K562 (cell line): ENCODE results near the gene ZNF384. TPM values are rescaled to one million over a fixed set of nuclear protein-coding genes. Genes with fewer than 3 reads are reported as not detected.

ENCODE experiments used
- CHD1 ChIP-seq: fragments of 200-600 bp; sonication (generic); IDR thresholded peaks from one replicate; pipeline ENCODE4 v1.6.1; 2012; ENCODE audit warnings: mild to moderate bottlenecking, moderate library complexity, low read length, inconsistent platforms
- HDAC2 ChIP-seq: fragments of 450-650 bp; IDR thresholded peaks from 2 replicates; pipeline ENCODE4 v1.6.1; 2016; ENCODE audit warnings: mild to moderate bottlenecking
- HMG20A ChIP-seq: fragments of 450-650 bp; formaldehyde crosslinking; conservative IDR thresholded peaks from 2 replicates; pipeline ENCODE4 v1.4.0; 2020; ENCODE audit warnings: mild to moderate bottlenecking, mixed read lengths
- HMG20B ChIP-seq: fragments of 250-450 bp; sonication (Bioruptor Pico); IDR thresholded peaks from 2 replicates; pipeline ENCODE4 v1.5.0; 2021; ENCODE audit warnings: mild to moderate bottlenecking
- HNRNPL ChIP-seq: fragments of 200-400 bp; formaldehyde crosslinking; IDR thresholded peaks from 2 replicates; pipeline ENCODE4 v1.6.1; 2017; ENCODE audit warnings: low read depth, mild to moderate bottlenecking, low read length
- MAZ ChIP-seq, 2 experiments: fragments of 450-650 bp in 1 of 2; sonication (generic) in 1 of 2; formaldehyde crosslinking; IDR thresholded peaks in 1 of 2; conservative IDR thresholded peaks in 1 of 2; 2 replicates each; pipeline versions ENCODE4 v1.4.0 to v1.5.0; 2020; ENCODE audit warnings: mild to moderate bottlenecking in 1 of 2, missing genetic modification reagents in 1 of 2
- SP1 ChIP-seq: sonication (generic); formaldehyde crosslinking; IDR thresholded peaks from 2 replicates; pipeline ENCODE4 v1.8.1; 2022; ENCODE audit warnings: mild to moderate bottlenecking, missing genetic modification reagents
- TCF3 ChIP-seq: sonication (generic); formaldehyde crosslinking; IDR thresholded peaks from 2 replicates; pipeline ENCODE4 v1.4.0; 2020; ENCODE audit warnings: mild to moderate bottlenecking, missing genetic modification reagents
- ZC3H4 ChIP-seq: sonication (generic); formaldehyde crosslinking; IDR thresholded peaks from 2 replicates; pipeline ENCODE4 v1.9.0; 2021; ENCODE audit warnings: missing genetic modification reagents, borderline replicate concordance
- ZNF143 ChIP-seq: sonication (generic); formaldehyde crosslinking; IDR thresholded peaks from 2 replicates; pipeline ENCODE4 v1.9.0; 2022; ENCODE audit warnings: mild to moderate bottlenecking, missing genetic modification reagents
- polyA plus RNA-seq, 8 experiments: library from polyadenylated mRNA; depleted of rRNA in 4 of 8; stranded (reverse) in 5 of 8; unstranded in 3 of 8; fragments of >200 nt; fragmentation: Nextera tagmentation in 2 of 8; fragmentation: Illumina TruSeq in 1 of 8; extraction: Ambion mirVana in 2 of 8; extraction: Trizol in 1 of 8; gene quantifications; 2 replicates each; pipeline versions ENCODE4 v1.2.1 to v1.2.3, GENCODE V29; 2011 to 2014; ENCODE audit warnings: inconsistent platforms in 1 of 8, missing spikeins in 1 of 8
- total RNA-seq, 7 experiments: library from RNA; depleted of rRNA in 6 of 7; stranded (reverse); fragments of >200 nt in 6 of 7; fragmentation: Illumina TruSeq in 2 of 7; extraction: Trizol in 2 of 7; gene quantifications; 2 replicates each; pipeline versions ENCODE4 v1.2.1 to v1.2.3, GENCODE V29; 2011 to 2021; ENCODE audit warnings: low replicate concordance in 1 of 7
- TF ChIP-seq, protein P1 (sequence below): fragments of 450-650 bp; formaldehyde crosslinking; IDR thresholded peaks from 2 replicates; pipeline ENCODE4 v1.4.0; 2020; ENCODE audit warnings: mild to moderate bottlenecking
- TF ChIP-seq, protein P2 (sequence below): fragments of 150-350 bp; IDR thresholded peaks from 2 replicates; pipeline ENCODE4 v1.6.1; 2014; ENCODE audit warnings: low read depth, mild to moderate bottlenecking, low read length, borderline replicate concordance
- TF ChIP-seq, protein P3 (sequence below), 2 experiments: IDR thresholded peaks; 2 replicates each; pipeline ENCODE4 v1.6.1; 2012; ENCODE audit warnings: improper control_type of control experiment in 2 of 2, low read depth in 2 of 2, low read length in 2 of 2, borderline replicate concordance in 1 of 2
- TF ChIP-seq, protein P4 (sequence below): sonication (generic); formaldehyde crosslinking; IDR thresholded peaks from 2 replicates; pipeline ENCODE4 v1.9.0; 2022; ENCODE audit warnings: mild to moderate bottlenecking, missing genetic modification reagents
- TF ChIP-seq, protein P5 (sequence below): sonication (generic); formaldehyde crosslinking; IDR thresholded peaks from 2 replicates; pipeline ENCODE4 v1.8.1; 2023; ENCODE audit warnings: mild to moderate bottlenecking, missing genetic modification reagents, moderate library complexity

The ZNF384 gene
- total and polyA plus RNA-seq, 9 of the 15 experiments (the other 6 are each of a cell fraction or from before 2014, with no cell fraction given) = 0.36 to 64.8 (median 21.3) TPM

DNA sequence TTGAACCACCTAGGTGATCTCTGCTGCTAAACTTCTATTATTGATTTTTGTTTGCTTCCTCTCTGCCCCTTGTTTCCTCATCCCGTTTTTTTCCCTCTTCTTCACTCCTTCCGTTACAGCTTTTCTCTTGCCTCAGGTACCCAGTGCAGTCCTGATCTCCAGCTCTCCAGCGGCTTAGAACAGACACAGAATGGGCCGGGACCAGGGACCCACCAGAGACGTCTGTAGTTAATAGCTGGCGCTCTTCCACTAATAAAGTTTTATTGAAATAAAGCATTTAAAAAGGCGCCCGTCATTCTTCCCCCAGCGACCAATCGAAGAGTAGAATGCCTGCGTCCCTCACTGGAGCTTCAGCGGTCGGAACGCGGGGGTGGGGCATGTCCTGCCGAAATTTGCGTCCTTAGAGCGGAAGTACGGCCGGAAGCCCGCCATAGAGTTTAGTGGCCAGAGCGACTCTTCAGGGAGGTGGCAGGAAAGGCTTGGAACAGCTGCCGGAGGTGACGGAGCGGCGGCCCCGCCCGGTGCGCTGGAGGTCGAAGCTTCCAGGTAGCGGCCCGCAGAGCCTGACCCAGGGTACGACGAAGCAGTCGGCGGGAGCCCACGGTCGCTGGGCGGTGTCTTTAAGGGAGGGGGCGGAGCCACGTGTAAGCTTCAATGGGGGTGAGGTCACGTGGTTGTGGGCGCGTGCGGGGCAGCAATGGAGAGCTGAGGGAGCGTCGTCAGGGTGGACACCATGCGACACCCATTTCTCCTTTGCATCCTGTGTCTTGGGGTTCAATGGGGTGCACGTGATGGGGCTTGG is 34.6 kb upstream of the ZNF384 start, which contains the start of gene COPS7A (continued):
- TF ChIP-seq TCF3 (CRISPR knock-in tag) (peak; percentile 17; the same call in 1 of the 2 replicates), SP1 (CRISPR knock-in tag) (peak; percentile 93), HMG20B (CRISPR knock-in tag) (no peak), ZNF143 (CRISPR knock-in tag) (no peak; the same call in 1 of the 2 replicates), HDAC2 (no peak; the same call in 1 of the 2 replicates), MAZ (CRISPR knock-in tag; conservative IDR thresholded peaks at IDR 0.05 in 1 of 2, IDR thresholded peaks at IDR 0.05 in 1 of 2) (peak; percentile 93 to 95), HMG20A (CRISPR knock-in tag) (no peak), CHD1 (no peak), ZC3H4 (no peak), HNRNPL (no peak)
- TF ChIP-seq, protein P1, sequence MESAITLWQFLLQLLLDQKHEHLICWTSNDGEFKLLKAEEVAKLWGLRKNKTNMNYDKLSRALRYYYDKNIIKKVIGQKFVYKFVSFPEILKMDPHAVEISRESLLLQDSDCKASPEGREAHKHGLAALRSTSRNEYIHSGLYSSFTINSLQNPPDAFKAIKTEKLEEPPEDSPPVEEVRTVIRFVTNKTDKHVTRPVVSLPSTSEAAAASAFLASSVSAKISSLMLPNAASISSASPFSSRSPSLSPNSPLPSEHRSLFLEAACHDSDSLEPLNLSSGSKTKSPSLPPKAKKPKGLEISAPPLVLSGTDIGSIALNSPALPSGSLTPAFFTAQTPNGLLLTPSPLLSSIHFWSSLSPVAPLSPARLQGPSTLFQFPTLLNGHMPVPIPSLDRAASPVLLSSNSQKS (CRISPR knock-in tag) = no peak
- TF ChIP-seq, protein P2, sequence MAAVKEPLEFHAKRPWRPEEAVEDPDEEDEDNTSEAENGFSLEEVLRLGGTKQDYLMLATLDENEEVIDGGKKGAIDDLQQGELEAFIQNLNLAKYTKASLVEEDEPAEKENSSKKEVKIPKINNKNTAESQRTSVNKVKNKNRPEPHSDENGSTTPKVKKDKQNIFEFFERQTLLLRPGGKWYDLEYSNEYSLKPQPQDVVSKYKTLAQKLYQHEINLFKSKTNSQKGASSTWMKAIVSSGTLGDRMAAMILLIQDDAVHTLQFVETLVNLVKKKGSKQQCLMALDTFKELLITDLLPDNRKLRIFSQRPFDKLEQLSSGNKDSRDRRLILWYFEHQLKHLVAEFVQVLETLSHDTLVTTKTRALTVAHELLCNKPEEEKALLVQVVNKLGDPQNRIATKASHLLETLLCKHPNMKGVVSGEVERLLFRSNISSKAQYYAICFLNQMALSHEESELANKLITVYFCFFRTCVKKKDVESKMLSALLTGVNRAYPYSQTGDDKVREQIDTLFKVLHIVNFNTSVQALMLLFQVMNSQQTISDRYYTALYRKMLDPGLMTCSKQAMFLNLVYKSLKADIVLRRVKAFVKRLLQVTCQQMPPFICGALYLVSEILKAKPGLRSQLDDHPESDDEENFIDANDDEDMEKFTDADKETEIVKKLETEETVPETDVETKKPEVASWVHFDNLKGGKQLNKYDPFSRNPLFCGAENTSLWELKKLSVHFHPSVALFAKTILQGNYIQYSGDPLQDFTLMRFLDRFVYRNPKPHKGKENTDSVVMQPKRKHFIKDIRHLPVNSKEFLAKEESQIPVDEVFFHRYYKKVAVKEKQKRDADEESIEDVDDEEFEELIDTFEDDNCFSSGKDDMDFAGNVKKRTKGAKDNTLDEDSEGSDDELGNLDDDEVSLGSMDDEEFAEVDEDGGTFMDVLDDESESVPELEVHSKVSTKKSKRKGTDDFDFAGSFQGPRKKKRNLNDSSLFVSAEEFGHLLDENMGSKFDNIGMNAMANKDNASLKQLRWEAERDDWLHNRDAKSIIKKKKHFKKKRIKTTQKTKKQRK = no peak
- TF ChIP-seq, protein P3, sequence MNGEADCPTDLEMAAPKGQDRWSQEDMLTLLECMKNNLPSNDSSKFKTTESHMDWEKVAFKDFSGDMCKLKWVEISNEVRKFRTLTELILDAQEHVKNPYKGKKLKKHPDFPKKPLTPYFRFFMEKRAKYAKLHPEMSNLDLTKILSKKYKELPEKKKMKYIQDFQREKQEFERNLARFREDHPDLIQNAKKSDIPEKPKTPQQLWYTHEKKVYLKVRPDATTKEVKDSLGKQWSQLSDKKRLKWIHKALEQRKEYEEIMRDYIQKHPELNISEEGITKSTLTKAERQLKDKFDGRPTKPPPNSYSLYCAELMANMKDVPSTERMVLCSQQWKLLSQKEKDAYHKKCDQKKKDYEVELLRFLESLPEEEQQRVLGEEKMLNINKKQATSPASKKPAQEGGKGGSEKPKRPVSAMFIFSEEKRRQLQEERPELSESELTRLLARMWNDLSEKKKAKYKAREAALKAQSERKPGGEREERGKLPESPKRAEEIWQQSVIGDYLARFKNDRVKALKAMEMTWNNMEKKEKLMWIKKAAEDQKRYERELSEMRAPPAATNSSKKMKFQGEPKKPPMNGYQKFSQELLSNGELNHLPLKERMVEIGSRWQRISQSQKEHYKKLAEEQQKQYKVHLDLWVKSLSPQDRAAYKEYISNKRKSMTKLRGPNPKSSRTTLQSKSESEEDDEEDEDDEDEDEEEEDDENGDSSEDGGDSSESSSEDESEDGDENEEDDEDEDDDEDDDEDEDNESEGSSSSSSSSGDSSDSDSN (IDR thresholded peaks at IDR 0.05; ENCODE audit: borderline replicate concordance in 1 of 2, low read depth in 2 of 2, low read length in 2 of 2) = peak; percentile 40 to 89; a peak in 2 of 4 replicates
- TF ChIP-seq, protein P4, sequence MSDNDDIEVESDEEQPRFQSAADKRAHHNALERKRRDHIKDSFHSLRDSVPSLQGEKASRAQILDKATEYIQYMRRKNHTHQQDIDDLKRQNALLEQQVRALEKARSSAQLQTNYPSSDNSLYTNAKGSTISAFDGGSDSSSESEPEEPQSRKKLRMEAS = peak; percentile 96
- TF ChIP-seq, protein P5, sequence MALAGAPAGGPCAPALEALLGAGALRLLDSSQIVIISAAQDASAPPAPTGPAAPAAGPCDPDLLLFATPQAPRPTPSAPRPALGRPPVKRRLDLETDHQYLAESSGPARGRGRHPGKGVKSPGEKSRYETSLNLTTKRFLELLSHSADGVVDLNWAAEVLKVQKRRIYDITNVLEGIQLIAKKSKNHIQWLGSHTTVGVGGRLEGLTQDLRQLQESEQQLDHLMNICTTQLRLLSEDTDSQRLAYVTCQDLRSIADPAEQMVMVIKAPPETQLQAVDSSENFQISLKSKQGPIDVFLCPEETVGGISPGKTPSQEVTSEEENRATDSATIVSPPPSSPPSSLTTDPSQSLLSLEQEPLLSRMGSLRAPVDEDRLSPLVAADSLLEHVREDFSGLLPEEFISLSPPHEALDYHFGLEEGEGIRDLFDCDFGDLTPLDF = no peak
